ENCODE data around the gene MEOX1.

GRCh38 chr17:43648916-43649315, 12.8 kb downstream of the MEOX1 start:
- no peak for TF ChIP-seq CTCF (IDR thresholded peaks at IDR 0.05)
- no peak for TF ChIP-seq POLR2AphosphoS5 (IDR thresholded peaks at IDR 0.05; ENCODE audit: low read depth, low read length)

Data from Panc1 (cell line).